ENCODE data around the gene ME2.

DNA sequence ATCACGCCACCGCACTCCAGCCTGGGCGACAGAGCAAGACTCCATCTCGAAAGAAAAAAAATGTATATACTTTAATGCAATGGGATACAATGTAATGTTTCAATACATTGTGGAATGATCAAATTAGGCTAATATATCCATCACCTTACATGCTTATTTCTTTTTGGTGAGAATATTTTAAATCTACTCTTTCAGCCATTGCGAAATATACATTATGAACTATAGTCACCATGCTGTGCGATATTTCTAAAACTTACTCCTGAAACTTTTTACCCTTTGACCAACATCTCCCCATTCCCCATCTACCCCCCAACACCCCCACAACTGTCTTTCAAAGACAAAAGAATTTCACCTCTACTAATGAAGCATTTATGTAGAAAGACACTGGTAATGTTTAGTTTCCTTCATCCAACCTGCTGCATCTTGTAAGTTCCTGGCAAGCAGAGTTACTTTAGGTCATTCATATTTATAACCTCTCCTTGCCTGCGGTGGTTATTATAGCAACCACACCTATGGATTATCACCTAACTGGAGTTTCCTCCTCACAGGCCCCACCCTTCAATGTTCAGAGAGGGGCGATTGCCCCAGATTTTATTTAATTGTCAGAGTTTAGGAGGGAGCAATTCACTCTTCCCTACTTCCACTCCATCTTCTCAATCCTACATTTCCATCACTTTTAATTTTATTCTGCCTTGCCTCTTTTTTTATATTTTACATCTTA is 1.2 kb upstream of the ME2 start:
- TF ChIP-seq, protein P1, sequence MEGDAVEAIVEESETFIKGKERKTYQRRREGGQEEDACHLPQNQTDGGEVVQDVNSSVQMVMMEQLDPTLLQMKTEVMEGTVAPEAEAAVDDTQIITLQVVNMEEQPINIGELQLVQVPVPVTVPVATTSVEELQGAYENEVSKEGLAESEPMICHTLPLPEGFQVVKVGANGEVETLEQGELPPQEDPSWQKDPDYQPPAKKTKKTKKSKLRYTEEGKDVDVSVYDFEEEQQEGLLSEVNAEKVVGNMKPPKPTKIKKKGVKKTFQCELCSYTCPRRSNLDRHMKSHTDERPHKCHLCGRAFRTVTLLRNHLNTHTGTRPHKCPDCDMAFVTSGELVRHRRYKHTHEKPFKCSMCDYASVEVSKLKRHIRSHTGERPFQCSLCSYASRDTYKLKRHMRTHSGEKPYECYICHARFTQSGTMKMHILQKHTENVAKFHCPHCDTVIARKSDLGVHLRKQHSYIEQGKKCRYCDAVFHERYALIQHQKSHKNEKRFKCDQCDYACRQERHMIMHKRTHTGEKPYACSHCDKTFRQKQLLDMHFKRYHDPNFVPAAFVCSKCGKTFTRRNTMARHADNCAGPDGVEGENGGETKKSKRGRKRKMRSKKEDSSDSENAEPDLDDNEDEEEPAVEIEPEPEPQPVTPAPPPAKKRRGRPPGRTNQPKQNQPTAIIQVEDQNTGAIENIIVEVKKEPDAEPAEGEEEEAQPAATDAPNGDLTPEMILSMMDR (IDR thresholded peaks at IDR 0.05), result no peak
- no peak for TF ChIP-seq EZH2 (IDR thresholded peaks at IDR 0.05; ENCODE audit: borderline replicate concordance, insufficient read depth, low read depth, low read length, poor library complexity, severe bottlenecking)

Data from B cell (primary cell).